GM12865 (cell line): ENCODE results near the gene GPC1.

Experiments used
- DNase-seq: peaks from one replicate; pipeline ENCODE4 v3.0.0; 2010; ENCODE audit warnings: low read depth
- H3K4me3 ChIP-seq: 2 replicates; pipeline ENCODE4 v1.5.1; 2011; ENCODE audit warnings: mild to moderate bottlenecking, low read depth, low read length, control low read depth
- TF ChIP-seq, protein P1 (sequence below): IDR thresholded peaks from 2 replicates; pipeline ENCODE4 v1.5.1; 2011; ENCODE audit warnings: low read length, control low read depth, low read depth, inconsistent platforms; ENCODE audit not compliant: insufficient read depth; ENCODE audit errors: missing control alignments

The GPC1 gene

DNA sequence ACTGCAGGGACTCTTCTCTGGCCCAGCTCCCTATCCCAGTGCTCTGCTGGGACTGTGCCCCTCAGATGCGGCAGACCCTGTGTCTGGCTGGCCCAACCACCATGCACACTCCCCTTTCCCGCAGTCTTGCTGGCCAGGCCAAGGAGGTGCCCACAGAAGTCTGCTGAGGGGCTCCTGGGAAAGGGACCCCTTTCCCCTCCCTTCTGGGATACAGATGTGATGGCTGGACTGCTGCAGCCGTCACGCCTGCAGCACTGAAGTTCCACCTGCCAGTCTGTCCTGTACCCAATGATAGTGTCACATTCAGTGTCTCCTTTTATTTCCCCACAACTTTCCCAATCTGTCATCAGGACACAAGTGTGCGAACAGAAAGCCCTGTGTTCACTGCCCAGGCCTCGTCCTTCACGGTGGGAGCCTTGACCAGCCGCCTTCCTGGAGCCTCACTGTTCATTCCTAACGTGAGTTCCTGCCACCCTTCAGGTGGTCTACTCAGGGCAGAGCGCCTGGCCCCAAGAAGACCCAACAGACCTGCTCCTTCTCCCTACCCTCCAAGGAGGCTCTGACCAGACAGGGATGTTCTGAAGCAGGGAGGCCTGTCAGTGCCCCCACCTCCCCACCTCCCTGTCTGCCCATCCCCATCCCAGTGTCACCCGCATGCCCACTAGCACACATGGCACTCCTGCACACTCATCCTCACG, 75.2 kb downstream of the GPC1 start:
- DNase-seq: no peak
- H3K4me3 ChIP-seq: no peak overlapping the region
- TF ChIP-seq, protein P1, sequence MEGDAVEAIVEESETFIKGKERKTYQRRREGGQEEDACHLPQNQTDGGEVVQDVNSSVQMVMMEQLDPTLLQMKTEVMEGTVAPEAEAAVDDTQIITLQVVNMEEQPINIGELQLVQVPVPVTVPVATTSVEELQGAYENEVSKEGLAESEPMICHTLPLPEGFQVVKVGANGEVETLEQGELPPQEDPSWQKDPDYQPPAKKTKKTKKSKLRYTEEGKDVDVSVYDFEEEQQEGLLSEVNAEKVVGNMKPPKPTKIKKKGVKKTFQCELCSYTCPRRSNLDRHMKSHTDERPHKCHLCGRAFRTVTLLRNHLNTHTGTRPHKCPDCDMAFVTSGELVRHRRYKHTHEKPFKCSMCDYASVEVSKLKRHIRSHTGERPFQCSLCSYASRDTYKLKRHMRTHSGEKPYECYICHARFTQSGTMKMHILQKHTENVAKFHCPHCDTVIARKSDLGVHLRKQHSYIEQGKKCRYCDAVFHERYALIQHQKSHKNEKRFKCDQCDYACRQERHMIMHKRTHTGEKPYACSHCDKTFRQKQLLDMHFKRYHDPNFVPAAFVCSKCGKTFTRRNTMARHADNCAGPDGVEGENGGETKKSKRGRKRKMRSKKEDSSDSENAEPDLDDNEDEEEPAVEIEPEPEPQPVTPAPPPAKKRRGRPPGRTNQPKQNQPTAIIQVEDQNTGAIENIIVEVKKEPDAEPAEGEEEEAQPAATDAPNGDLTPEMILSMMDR: no peak

DNA sequence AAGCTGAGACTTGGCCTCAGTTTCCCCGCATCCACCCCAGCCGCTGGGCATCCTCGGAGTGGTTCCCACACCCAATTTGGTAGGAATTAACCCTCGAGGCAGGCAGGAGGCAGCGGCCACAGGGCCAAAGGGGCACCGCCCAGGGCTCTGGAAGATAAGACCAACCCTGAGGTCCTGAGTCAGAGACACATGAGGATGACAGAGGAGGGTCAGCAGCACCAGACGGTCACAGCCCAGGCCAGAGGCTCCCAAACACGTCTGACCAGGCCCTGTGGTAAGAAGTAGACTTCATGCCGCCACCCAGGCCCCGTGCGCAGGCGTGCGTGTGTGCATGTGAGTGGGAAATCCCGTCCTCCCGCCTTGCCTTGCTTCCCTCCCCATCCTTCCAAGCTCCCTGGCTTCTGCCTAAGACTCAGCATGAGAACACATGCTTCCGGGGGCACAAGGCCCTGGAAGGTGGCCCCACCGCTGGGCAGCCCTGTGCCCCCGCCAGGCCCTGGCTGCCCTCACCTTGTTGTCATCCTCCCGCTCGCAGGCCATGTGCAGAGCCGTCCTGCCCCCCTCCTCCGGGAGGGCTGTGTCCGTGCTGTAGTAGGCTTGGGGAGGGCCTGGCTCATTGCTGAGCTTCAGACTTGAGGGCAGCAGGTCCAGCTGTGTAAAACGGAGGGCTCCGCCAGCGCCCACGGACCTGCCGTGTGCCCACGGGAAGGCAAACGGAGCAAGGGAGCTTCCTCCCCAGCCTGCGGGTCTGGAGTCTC, 76.1 kb downstream of the GPC1 start:
- TF ChIP-seq, protein P1: no peak
- DNase-seq: no peak
- H3K4me3 ChIP-seq: no peak overlapping the region

DNA sequence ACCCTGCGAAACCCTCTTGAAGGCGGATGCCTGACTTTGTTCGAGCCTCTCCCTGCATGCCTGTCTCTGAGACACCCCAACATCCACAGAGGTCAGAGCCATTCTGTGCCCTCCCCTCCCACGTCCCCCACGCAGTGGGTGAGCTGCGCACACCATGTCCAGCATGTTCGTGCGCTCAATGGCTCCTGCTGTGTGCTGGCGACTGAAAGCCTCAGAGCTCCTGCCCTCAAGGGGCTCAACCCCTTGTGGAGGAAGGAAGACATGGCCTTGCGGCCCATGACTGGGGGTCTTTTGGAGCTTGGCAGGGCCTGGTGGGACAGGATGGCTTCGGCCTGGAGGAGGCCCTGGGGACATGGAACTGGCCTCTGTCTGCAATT, 76.6 kb downstream of the GPC1 start:
- TF ChIP-seq, protein P1: no peak
- DNase-seq: no peak
- H3K4me3 ChIP-seq: no peak overlapping the region

DNA sequence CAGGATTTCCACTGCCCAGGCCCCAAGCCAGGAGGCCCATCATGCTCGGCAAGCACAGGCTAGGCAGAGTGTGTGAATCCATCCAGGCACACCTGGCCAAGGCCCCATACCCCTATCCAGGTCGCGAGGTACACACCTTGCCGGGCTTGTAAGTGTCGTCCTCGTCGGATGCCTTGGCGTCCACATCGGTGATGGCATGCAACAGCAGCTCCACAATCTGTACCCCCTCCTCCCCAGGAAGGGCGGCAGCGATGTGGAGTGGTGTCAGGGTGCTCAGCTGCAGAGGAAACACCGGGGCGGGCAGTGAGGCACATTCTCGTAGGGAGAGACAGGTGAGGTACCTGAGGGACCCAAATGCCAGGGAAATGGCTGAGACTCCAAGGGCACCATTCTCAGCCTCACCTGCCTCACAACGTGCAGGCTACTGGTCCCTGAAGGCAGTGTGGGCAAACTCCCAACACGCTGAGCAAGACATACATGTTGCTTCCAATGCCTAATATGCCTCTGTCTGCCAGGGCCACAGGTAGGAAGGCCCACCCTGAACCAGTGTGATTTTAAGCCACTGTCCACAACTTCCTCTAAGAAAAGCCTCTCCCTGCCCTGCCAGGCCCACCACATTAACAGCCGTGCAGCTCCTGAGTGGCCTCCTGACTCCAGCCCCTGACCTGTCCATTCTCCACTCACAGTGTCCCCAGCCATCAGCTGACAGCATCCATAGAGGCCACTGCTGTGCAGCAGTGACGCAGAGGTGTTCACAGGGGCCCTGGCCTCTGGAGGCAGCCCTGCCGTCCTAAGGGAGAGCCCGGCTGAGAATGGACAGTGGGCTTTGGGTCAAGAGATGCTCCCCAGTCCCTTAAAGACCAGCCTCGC, 77.4 kb downstream of the GPC1 start:
- H3K4me3 ChIP-seq: no peak overlapping the region
- TF ChIP-seq, protein P1: no peak
- no peak for DNase-seq

DNA sequence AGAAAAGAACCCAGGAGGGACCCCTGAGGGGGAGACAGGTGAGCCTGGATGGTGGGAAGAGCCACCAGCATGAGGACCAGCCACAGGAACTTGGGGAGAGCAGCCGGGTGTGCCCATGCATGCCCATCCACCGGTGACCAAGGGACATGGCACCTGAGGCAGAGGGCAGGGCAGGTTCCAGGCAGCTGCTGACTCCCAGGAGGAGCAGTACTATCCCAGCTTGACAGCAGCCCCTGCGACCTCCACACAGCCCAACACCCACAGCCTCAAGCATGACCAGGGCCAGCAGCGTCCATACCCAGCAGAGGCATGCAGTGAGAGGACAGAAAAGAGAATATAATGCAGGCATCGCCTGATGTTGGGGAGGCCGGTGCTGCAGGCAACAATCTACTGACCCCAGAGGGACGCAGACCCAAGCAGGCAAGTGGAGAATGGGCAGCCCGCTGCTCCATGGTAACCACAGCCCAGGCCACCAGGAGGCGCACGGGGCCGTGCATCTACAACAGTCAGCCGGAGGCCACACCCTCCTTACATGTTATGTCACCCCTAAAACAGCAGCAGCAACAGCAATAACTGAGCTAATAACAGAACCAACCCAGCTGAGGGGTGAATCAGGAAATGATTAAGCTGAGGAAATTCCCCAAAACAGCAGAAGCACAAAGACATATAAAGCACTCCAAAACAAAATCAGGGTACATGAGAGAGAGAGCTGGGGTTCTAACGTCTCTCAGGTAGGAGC, 78.3 kb downstream of the GPC1 start:
- DNase-seq: peak; percentile 92
- no peak overlapping the region for H3K4me3 ChIP-seq
- TF ChIP-seq, protein P1: peak; percentile 99

DNA sequence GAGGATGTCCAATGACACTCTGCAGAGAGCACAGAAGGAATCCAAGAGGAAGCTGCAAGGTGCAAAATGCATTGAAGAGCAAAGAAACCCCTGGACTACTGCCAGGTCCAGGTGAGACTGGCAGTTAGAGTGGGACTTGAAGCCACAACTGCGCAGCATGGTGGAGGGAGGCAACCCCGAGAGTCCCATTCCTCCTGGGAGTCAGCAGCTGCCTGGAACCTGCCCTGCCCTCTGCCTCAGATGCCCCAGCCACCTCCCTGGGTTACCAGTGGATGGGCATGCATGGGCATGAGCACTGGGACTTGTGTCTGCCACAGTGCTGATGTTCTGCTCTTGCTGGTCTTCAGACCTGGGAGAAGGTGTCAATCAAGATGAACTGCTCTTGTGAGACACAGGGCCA, 79.2 kb downstream of the GPC1 start:
- no peak overlapping the region for H3K4me3 ChIP-seq
- TF ChIP-seq, protein P1: no peak
- no peak for DNase-seq
